Measurements from ENCODE around the gene TRAPPC10. TPM values are rescaled to one million over a fixed set of nuclear protein-coding genes. Genes with fewer than 3 reads are reported as not detected.
A peak's percentile ranks its signal among the peaks of the same experiment; 100 is the strongest.

The TRAPPC10 gene
- total and polyA plus RNA-seq, 10 of the 15 experiments (the other 5 are each of a cell fraction or from before 2014, with no cell fraction given): 1.1 to 39.6 (median 28.2) TPM

DNA sequence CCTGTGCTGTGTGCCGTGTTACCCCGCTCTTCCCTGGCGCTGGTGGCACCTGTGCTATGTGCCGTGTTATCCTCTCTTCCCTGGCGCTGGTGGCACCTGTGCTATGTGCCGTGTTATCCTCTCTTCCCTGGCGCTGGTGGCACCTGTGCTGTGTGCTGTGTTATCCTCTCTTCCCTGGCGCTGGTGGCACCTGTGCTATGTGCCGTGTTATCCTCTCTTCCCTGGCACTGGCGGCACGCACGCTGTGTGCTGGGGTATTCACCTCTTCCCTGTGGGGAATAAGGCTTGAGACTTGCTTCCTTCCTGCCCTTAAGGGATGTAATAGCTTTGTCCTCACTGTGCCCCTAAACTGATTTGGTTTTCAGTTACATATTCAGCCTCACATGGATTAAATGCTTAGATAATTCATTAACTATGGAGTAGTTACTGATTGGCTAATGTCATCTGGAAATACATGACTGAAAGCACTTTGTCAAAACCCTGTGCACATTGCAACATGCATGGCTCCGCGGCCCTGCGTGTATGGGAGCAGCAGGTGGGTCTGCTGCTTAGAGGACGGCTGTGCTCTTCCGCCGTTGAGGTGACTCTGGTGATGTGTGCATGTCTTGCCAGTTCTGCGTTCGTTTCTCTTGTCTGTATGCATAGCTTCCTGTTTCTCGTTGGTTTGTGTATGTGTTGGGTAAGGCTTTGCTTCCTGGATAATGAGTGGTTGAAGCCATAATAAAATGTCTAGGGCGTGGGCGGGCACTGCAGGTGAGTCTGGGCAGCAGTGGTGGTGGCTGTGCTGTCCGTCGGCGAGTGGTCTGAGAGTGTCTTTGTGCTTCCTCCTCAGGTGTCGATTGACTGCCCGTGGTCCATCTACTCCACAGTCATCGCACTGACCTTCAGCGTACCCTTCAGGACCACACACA, 77.1 kb downstream of the TRAPPC10 start:
- POLR2A ChIA-PET: no interaction called here
- Histone ChIP-seq H3K4me3 (no peak overlapping the region), H3K27ac (ENCODE audit: control insufficient read depth, insufficient read depth) (no peak overlapping the region), H3K9ac (ENCODE audit: control insufficient read depth, insufficient read depth, low read length) (no peak overlapping the region), H2AFZ (ENCODE audit: control insufficient read depth, low read depth, low read length) (no peak overlapping the region), H3K4me1 (ENCODE audit: control insufficient read depth, insufficient read depth, low read length) (no peaks in the 10 kb centered on the region), H3K9me3 (replicated peaks; ENCODE audit: control insufficient read depth, insufficient read depth, low read length) (no peaks in the 10 kb centered on the region), H3K27me3 (replicated peaks in 1 of 2; ENCODE audit: control insufficient read depth in 2 of 2, insufficient read depth in 2 of 2, low read length in 1 of 2) (no peaks in the 10 kb centered on the region), H3K4me2 (ENCODE audit: control insufficient read depth, insufficient read depth) (no peak overlapping the region), H3K36me3 (ENCODE audit: control insufficient read depth in 2 of 2, insufficient read depth in 2 of 2, low read length in 1 of 2) (peaks cover 15 to 41% of the 10 kb centered on the region in 2 experiments; a peak in 3 of 4 replicates), H4K20me1 (ENCODE audit: control insufficient read depth, insufficient read depth) (peaks cover 5% of the 10 kb centered on the region; the same call in 1 of the 2 replicates), H3K79me2 (ENCODE audit: control insufficient read depth, insufficient read depth, low read length) (no peaks in the 10 kb centered on the region)
- no peak for DNase-seq (ENCODE audit: low read depth, low spot score)
- FAIRE-seq: no peak
- no peak for ATAC-seq
- CTCF ChIA-PET: no interaction called here
- RAD21 ChIA-PET (ENCODE audit: unreplicated experiment): interaction anchor here (0.6 kb wide), 1 partner anchor 223 kb away, joined by 3 read pairs; no protein-coding TSS in a partner anchor
- intact Hi-C loops (cut with micrococcal nuclease; ENCODE audit: unreplicated experiment) (no loop called here), in situ Hi-C loops (cut with MboI) (no loop called here)
- TF ChIP-seq RBBP5 (conservative IDR thresholded peaks at IDR 0.05) (no peak), MTA2 (IDR thresholded peaks at IDR 0.05; ENCODE audit: low read depth) (no peak), IKZF2 (IDR thresholded peaks at IDR 0.05) (no peak), NFYA (IDR thresholded peaks at IDR 0.05; ENCODE audit: borderline replicate concordance, low read depth, low read length) (no peak), POLR2A (IDR thresholded peaks at IDR 0.05; ENCODE audit: low read depth, low read length) (peak; percentile 26; the same call in 1 of the 2 replicates), FOS (IDR thresholded peaks at IDR 0.05; ENCODE audit: borderline replicate concordance, extremely low read depth, insufficient read length) (no peak), MYB (IDR thresholded peaks at IDR 0.05; ENCODE audit: borderline replicate concordance, low read depth, low read length) (no peak), ZBTB33 (IDR thresholded peaks at IDR 0.05) (no peak)
- SMC1A ChIA-PET (ENCODE audit: uncharacterized antibody, unreplicated experiment): no interaction called here
- no TSS peak for BruUV-seq (replicated peaks)
- WGBS (ENCODE audit: insufficient coverage, insufficient replicate concordance, low lambda C conversion rate, missing lambda C conversion rate): 69% methylated on average over 29 of the region's 30 CpGs

All from GM12878 (cell line).